Globus pallidus (tissue), 1 donor: ENCODE data around the gene LPCAT1.

Source experiments
- DNase-seq: peaks from one replicate; pipeline ENCODE4 v3.0.0-alpha.2; 2015; ENCODE audit warnings: low spot score

Gene LPCAT1

DNA sequence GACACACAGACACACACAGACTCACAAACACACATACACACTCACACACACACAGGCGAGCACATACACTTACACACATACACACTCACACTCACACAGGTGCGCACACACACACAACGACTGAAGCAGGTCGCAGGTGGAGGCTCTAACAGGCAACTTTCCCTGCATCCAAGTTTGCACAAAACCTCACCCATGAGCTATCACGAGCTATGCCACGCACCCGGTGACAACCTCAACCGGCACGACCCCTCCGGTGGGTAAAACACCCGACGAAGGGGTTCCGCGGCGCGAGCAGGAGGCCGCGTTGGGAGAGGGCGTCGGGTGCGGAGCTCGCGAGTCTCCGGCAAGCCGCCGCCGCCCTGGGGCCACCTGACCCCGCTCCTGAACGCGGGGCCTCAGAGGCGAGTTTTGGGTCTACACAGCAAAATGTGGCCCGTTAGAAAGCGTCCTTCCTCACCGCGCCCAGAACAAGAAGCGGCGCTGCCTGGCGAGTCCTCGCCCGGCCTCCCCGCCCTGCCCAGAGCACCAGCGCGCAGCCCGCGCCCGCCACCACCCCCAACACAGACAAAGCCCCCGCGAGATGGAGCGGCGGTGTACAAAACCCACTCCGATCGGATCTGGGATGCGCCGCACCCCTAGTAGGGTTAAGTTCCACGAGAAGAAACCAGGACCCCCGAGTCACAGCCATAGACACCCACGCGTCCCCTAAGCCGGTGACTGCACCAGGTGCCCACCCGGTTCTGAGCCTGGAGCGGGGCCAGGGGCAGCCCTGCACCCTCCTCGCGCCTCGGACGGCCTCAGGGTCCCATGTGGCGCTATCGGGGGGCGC, 79.2 kb downstream of the LPCAT1 start:
- DNase-seq: no peak

DNA sequence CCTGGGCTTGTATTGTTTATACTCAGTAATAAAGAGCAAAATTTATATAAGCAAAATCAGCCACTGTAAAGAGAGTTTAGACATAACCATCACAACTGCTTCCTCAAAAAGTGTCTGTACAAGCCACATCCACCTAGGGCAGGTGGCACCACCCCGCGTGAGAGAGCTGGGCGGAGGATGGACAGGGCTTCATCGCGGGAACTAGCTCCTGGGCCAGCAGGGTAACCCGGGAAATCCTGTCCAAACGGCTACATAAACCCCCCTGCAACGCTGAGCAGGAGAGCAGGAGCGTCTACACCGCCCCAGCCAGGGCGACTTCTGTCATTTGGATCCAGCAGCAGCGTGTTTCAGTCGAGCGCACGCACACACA, 79.8 kb downstream of the LPCAT1 start:
- DNase-seq: no peak

DNA sequence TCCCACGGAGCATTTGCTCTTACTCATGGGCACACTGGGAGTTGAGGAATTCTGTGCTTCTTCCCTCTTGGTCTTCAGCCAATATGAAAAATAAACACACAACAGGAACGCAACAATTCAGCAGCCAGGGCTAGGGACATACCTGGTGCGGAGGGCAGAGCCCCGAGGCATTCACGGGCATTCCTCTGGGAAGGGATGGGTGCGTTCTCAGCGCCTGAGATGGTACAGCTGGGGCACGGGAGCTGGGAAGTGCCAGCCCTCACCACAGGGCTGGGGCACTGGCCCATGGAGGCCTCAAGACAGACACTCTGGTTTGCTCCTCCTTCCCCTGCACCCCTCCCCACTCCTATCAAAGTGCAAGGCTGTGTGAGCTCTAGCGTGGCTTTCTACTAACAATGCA, 80.6 kb downstream of the LPCAT1 start:
- DNase-seq: no peak

DNA sequence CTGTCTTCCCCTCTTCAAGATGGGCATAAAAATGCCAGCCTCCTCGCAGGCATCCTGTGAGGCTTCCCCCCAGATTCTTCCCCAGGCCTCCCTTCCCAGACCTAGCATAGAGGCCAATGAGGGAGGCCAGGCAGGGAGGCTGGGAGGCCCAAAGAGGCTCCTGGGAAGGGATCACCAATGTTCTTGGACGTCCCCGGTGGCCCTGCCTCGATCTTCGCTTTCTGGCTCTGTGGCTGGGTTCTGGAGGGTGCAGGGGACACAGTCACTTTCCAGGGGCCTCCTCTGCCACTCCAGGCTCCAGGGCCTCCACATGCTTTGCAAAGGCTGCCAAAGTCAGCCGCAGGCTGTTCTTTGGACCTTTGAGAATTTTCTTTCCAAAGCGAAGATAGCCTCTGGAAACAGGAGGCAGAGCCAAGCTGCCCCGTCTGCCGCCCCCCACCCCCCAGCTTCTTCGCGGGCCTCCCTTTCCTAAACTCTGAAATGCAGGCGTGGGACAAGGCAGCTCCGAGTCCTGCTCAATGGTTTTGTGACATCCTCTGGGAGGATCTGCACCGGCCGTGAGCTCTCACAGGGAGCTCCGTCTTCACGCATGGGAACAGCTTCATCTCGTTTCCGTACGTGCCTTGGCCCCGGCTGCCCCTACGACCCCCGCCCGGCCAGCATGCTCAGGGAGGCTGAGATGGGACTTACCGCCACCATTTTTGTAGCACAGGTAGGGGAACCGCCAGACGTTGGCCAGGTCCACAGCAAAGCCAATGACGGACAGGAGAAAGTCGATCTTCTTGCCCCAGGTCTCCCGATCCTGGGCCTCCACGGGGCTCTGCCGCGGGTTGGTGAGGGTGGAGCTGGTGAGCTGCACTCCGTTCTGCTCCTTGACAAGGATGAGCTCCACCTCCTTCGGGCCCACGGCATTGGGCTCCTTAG, 81.3 kb downstream of the LPCAT1 start:
- DNase-seq: no peak

DNA sequence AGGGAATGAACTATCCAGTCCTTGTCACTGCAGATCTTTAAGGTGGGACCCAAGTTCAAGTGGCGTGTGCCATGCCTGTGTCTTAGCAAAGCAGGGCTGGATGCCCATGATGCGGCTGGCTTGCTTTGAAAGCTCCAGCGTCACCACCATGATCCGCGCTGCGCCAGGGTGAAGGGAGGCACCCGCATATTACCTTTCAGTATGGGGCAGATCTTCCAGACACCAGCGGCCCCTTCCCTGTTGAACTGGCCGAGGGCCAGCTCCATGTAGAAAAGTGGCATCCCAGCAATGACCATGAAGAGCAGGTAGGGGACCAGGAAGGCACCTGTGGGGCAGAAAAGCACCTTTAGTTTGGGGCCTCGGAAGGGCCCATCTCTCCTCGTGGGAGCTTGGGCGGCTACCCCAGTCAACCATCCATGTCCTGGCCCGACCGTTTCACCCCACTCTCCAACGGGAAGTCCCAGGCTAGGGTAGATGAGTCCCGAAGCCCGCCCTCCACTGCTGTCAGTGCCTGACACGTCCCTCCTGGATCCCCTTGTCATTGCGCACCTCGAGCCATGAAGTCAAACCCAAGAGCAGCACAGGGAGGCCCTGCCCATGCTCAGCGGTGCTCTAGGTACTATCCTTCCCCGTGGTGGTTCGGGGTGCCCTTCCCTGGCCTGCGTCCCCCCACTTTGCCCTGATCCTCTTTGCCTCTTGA, 82.4 kb downstream of the LPCAT1 start:
- no peak for DNase-seq

DNA sequence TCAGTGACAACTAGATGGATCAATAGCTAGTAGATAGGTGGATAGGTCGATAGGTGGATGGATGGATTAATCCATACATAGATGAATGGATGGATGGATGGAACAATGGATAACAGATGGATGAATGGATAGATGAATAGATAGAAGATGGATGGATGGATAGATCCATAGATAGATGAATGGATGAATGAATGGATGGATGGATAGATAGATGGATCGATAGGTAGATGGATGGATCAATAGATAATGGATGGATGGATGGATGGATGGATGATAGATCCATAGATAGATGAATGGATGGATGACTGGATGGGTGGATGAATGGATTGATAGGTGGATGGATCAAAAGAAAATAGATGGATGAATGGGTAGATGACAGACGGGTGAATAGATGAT, 83.7 kb downstream of the LPCAT1 start:
- no peak for DNase-seq

DNA sequence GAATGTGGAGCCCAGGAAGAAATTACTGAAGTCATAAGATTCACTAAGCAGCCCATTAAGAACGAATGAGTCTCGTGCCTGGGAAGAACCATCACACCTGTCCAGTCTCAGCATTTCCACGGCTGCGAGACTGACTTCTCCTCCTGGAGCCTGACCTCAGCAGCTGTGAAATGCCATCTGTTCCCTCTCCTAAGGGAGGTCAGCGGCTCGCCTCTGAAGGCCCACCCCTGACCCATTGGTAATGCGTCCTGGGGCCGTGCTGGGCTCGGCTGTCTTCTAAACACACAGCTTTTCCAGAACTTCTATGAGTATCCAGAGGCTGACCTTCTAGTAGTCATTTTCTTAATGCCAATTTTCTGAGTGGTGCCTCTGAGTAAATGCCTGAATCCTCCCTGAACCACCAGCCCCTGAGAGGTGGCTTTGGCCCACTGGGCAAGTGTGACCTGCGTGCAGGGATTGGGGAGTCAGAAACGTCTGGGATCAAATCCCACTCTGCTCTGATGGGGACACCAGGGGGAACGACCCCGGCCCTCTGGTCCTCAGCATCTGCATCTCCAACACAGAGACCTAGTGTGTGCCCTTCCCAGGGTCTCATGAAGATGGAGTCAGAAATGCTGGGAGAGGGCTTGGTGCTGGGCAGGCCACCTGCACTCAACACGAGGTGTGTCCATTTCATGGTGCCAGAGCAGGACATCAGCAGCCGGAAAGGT, 84.2 kb downstream of the LPCAT1 start:
- no peak for DNase-seq

DNA sequence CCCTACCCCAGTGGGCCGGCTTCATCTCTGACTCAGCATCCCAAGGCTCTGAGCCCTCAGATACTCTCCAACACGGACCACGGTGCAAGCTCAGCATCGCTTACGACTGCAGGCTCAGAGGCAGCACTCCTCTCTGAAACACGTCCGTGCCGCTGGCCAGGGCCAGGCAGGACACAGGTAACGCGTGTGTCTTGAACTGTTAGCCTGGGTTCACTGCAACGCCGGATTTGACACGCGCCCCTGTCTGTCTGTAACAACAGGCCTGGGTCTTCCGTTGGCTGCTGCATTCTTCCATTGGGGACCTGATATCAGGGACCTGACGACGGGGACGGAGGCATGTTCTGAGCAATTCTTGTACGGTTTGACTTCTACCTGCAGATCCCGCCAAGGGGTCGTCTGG, 84.9 kb downstream of the LPCAT1 start:
- no peak for DNase-seq

DNA sequence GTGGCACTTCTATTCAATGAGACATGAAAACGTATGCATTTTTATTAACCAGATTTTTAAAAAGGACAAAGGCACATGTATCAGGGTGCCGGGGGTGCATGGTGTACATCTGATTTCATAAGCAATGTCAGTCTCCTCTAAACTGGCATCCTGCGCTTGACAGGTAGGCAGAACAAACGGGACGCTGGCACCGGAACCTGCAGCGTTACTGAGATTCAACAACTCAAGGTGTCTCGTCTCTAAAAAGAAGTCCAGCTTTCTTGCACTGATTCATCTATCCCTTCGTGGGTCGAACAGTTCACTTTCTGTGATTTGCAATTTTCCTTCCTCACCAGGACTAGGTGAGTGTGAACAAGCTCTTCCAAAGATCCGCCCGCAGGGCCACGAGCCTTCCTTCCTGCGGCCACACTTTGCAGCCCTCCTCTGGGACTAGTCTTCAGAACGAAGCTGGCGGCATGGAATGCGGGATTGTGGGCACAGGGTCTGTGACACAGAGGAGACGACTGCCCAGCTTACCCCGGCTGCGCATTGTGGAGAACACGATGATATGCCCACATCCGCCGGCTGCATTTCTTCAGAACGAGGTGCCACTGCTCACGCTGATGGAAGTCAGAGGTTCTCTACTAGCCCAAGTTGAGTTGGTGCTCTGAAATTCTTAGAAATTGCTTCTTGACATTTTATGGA, 85.7 kb downstream of the LPCAT1 start:
- no peak for DNase-seq

DNA sequence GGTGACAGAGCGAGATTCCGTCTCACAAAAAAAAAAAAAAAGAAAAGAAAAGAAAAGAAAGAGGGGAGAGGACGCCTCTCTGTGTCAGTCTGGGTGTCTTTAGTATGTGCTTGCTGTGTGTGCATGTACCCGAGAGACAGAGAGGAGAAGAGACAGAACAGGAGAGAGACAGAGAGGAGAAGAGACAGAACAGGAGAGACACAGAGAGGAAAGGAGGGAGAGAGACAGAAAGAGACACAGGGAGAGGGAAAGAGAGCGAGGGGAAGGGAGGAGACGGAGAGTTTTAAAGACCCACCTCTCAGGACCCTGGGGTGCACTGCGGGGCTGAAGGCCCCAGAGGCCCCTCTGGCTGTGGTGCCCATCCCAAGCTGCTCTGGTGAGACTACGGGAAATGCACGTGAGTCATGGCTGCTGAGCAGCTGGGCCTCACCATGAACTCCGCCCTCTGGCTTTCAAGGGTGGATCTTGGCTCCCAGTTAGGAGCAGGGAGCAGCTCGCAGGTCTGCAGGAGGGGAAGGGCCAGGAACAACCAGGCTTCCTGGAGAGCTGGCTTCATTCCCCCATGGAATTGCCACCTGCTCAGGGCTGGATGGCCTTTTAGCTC, 86.4 kb downstream of the LPCAT1 start:
- no peak for DNase-seq

DNA sequence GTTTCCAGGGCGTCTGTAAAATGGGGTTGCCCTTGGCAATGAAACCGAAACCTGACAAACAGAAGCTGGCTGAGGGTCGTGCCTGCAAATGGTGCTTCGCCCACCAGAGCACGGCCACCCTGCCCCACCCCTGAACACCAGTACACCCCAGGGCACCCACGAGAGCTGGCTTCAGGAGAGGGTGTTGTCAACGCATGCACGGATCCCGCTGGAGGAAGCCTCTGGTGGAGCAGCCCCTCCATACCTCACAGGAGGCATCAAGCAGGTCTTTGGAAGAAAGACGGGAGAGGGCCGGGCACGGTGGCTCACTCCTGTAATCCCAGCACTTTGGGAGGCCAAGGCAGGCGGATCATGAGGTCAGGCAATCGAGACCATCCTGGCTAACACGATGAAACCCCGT, 87.1 kb downstream of the LPCAT1 start:
- DNase-seq: no peak

DNA sequence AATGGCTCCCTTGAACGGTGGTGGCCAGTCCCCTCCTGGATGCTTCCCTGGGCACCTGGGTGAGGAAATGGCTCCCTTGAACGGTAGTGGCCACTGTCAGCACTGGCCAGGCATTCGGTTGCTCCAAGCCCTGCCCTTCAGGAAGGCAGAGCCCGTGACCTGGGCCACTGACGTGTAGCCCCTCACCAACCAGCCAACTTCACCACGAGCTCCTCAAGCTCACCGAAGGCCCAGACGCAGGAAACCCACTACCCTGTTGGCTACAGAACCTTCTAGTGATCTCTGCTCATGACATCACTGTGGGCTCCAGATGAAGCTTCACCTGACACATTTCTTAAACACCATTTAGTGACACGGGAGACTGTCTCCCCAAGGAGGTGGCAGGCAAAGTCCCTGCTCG, 87.7 kb downstream of the LPCAT1 start:
- DNase-seq: no peak

DNA sequence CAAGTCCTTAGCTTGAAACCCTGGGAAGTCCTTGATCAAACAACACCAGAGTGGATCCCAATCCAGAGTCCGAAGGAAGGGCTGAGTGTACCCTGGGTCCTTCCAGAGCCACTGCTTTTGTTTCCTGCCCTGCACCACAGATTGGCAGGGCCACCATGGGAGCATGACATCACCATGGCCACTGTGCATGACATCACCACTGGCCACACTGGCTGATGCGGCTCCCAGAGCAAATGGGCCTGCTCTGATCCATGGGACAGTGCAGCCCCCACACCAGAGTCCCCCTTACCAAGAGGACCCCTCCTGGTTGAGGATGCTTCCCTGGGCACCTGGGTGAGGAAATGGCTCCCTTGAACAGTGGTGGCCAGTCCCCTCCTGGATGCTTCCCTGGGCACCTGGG, 88.4 kb downstream of the LPCAT1 start:
- no peak for DNase-seq

DNA sequence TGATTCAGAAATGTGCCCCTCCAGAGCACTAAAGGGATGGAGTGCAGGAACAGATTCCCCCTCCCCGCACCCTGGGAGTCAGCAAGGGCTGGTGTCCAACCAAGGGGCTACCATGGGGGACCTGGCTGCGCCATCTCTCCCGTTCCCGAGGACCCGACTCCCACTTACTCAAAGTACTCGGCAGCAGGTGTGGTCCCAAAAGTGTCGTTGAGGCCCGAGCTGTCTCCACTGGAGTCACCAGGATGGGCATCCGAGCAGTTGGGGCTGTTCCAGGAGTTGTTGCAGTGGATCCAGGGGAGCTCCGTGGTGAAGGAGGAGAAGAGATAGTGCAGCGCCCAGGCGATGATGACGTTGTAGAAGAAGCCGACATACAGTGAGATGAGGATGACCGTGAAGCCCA, 91.5 kb downstream of the LPCAT1 start:
- DNase-seq: no peak

DNA sequence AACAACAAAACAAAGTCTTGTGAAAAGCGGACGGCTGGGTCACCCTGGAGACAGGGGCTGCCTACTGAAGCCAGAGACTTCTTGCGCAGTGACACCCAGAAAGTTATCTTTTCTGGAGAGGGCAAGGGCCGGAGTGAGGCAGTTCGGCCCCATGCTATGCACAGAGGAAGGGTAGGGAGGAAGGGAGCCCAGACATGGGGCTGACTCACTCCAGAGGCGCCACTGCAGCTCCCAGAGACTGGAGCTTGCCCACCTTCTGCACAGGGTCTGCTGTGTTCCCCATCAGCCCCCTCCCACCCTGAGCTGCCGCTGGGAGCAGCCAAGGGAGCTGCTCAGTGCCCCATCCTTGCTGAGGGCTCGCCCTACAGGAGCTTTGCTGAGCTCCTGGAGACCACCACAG, 91.9 kb downstream of the LPCAT1 start:
- no peak for DNase-seq

DNA sequence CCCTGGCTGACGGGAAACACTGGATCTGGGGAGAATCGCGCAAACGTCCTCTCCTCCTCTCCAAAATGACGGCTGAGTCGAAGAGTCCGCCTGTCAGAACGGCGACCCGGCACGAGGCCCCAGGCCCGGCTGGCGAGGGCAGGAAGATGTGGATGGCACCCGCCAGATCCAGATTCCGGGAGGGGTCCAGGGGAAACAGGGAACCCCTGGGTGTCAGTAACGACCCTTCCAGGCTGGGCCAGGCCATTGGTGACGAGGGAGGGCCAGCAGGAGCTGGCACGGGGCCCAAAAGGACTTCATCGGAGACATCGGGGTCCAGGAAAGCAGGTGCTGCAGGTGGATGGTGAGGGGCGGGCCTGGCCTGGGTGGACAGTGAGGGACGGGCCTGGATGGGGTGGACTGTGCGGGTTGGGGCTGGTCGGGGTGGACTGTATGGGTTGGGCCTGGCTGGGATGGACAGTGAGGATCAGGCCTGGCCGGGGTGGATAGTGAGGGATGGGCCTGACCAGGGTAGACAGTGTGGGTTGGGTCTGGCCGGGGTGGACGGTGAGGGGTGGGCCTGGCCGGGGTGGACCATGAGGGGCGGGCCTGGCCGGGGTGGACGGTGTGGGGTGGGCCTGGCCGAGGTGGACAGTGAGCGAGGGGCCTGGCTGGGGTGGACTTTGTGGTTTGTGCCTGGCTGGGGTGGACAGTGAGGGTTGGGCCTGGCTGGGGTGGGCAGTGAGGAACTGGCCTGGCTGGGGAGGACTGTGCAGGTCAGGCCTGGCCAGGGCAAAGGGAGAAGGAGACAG, 92.5 kb downstream of the LPCAT1 start:
- no peak for DNase-seq

DNA sequence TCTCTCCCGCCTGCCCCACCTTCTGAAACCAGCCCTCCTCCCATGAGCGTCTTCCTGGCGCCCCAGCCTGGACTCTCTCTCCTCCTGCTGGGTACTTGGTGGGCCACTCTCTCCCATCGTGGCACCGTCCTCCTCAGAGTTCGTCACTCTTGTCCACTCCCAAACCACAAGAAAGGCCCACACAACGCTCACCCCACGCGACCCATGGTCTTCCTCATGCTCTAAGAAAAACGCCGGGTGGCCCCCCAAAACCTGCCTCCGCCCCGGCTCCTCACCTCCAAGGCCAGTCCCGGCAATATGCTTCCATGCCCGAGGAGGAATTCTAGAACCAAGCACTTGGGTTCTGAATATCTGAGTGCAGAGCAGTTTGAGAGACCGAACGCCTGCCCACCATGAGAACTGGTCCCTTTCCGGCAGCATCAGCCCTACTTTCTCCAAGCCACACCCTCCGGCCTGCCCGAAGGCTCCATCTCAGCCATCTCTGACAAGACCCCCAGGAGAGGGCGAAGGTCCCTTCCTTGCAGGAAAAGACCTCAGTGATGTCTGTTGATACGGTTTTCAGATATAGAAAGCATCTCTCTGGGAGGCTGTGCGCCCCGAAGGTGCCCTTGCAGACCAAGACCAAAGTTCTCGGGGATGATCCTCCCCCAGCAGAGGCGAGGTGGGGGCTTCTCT, 93.5 kb downstream of the LPCAT1 start:
- no peak for DNase-seq

DNA sequence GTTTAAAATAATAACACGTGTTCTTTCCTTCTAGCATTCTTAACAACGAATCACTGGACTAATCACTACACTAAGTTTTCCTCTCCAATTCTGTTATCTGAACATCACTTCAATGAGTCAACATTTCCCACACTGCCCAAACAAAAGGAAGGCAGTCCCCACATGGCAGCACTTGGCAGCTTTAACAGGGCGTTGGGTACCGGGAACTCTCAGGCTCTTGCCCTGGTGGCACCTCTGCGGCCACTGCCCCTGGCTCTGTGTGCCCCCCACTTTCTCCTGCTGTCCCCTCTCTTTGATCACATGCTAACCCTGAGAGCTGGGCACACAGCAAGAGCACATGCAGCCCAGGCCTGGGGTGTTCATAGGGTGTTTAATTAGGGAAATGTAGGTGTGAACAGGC, 94.3 kb downstream of the LPCAT1 start:
- DNase-seq: no peak

DNA sequence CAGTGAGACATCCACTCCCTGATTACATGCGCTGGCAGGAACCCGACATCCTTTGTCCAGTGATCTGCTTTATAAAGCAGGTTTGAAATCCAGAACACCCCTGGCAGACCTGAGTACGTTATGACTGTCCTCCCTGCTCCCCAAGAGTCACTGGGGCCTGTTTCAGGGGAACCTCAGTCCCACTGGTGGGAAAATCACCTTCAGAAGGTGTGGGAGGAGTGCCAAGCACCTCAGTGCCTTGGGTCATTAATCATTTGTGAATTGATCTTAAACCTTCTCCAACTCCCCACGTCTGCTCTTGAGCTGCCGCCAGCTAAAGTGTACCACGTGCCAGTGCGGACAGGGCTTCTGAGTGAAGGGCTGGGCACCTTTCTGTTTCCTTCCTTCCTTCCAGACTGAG, 94.7 kb downstream of the LPCAT1 start:
- DNase-seq: no peak

DNA sequence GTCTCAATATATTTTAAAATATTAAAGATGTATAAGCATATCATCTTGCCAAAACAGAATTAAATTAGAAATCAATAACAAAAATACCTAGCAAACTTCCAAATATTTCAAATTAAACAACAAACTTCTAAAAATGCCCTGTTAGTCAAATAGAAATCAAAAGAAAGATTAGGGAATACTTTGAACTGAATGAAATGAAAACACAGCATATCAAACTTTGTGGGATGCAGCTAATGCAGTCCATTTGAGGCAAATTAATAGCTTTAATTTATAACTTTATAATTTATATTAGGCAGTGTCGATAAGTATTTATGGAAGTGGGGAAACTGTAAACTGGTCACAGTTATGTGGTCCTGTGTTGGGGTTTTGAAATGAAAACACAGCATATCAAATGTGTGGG, 95.7 kb downstream of the LPCAT1 start:
- no peak for DNase-seq
